ENCODE data around the gene NUDT19. TPM values are rescaled to one million over a fixed set of nuclear protein-coding genes. Genes with fewer than 3 reads are reported as not detected.

The NUDT19 gene
- total and polyA plus RNA-seq, 4 donors = 4.6 to 9.2 (median 6.6) TPM

- DNase-seq (ENCODE audit: low spot score) = peak; percentile 71
- no peak within 1 kb of the TSS for H3K9ac ChIP-seq (ENCODE audit: low read depth in 1 of 2, low read length in 2 of 2)
- 7% methylated on average over 53 of the region's 53 CpGs for WGBS
- peak within 1 kb of the TSS; percentile 71 to 93 (median 92) for H3K4me3 ChIP-seq (ENCODE audit: low read depth in 1 of 3, low read length in 3 of 3)
- peaks cover 0 to 3% (median 0%) of the 10 kb centered on the region in 4 donors for H3K27me3 ChIP-seq (ENCODE audit: control insufficient read depth in 4 of 4, insufficient read depth in 4 of 4, low read length in 3 of 4)
- peak within 1 kb of the TSS; percentile 42 to 63 for H3K27ac ChIP-seq (ENCODE audit: low read depth in 1 of 2, low read length in 2 of 2)
- H3K36me3 ChIP-seq (ENCODE audit: control insufficient read depth in 4 of 4, insufficient read depth in 3 of 4, low read depth in 1 of 4, low read length in 3 of 4) = no peaks in the 10 kb centered on the region
- no peaks in the 10 kb centered on the region for H3K9me3 ChIP-seq (ENCODE audit: control insufficient read depth in 4 of 4, low read length in 3 of 4)
- no peak for TF ChIP-seq FOXA2 (IDR thresholded peaks at IDR 0.05)
- no peak for TF ChIP-seq EGR1 (IDR thresholded peaks at IDR 0.05; ENCODE audit: low read depth in 2 of 2)
- TF ChIP-seq TAF1 (conservative IDR thresholded peaks at IDR 0.05) = no peak
- no peak for TF ChIP-seq HNF4A (conservative IDR thresholded peaks at IDR 0.05)
- no peak for TF ChIP-seq MAX (IDR thresholded peaks at IDR 0.05)
- peaks cover 6 to 38% (median 16%) of the 10 kb centered on the region in 4 donors for H3K4me1 ChIP-seq (ENCODE audit: control insufficient read depth in 4 of 4, insufficient read depth in 4 of 4, low read length in 3 of 4)
These were observed 15.9 kb upstream of the NUDT19 start, which contains the start of gene RGS9BP for GRCh38 chr19:32675720-32676185. Gene RGS9BP, plus strand, starts transcription at chr19:32675848. Its CDS starts 416 bp downstream, at chr19:32676264.

- H3K27ac ChIP-seq (ENCODE audit: low read depth in 1 of 2, low read length in 2 of 2) = no peak overlapping the region
- DNase-seq (ENCODE audit: low spot score) = no peak
- no peaks in the 10 kb centered on the region for H3K36me3 ChIP-seq (ENCODE audit: control insufficient read depth in 4 of 4, insufficient read depth in 3 of 4, low read depth in 1 of 4, low read length in 3 of 4)
- H3K9me3 ChIP-seq (ENCODE audit: control insufficient read depth in 4 of 4, low read length in 3 of 4) = no peaks in the 10 kb centered on the region
- H3K4me1 ChIP-seq (ENCODE audit: control insufficient read depth in 4 of 4, insufficient read depth in 4 of 4, low read length in 3 of 4) = peaks cover 6 to 38% (median 16%) of the 10 kb centered on the region in 4 donors
- H3K4me3 ChIP-seq (ENCODE audit: low read depth in 1 of 3, low read length in 3 of 3) = peak overlapping the region in 2 of 3 donors; percentile 21 to 93
- H3K27me3 ChIP-seq (ENCODE audit: control insufficient read depth in 4 of 4, insufficient read depth in 4 of 4, low read length in 3 of 4) = peaks cover 0 to 3% (median 0%) of the 10 kb centered on the region in 4 donors
- no peak overlapping the region for H3K9ac ChIP-seq (ENCODE audit: low read depth in 1 of 2, low read length in 2 of 2)
- WGBS = 5% methylated on average over 93 of the region's 93 CpGs
- no peak for TF ChIP-seq HNF4G (IDR thresholded peaks at IDR 0.05)
- no peak for TF ChIP-seq TAF1 (conservative IDR thresholded peaks at IDR 0.05)
- TF ChIP-seq CTCF (IDR thresholded peaks at IDR 0.05; ENCODE audit: low read depth, low read length, missing input control) = no peak
- TF ChIP-seq REST (IDR thresholded peaks at IDR 0.05) = no peak
- TF ChIP-seq EGR1 (IDR thresholded peaks at IDR 0.05; ENCODE audit: low read depth in 2 of 2) = no peak
- TF ChIP-seq YY1 (IDR thresholded peaks at IDR 0.05) = no peak
- no peak for TF ChIP-seq RXRA (IDR thresholded peaks at IDR 0.05)
- TF ChIP-seq ATF3 (IDR thresholded peaks at IDR 0.05) = no peak
- TF ChIP-seq JUND (IDR thresholded peaks at IDR 0.05) = no peak
- no peak for TF ChIP-seq FOXA1 (IDR thresholded peaks at IDR 0.05)
- TF ChIP-seq ZBTB33 (IDR thresholded peaks at IDR 0.05) = no peak
- TF ChIP-seq MAX (IDR thresholded peaks at IDR 0.05) = no peak
- TF ChIP-seq HNF4A (conservative IDR thresholded peaks at IDR 0.05) = no peak
- TF ChIP-seq NR2F2 (IDR thresholded peaks at IDR 0.05) = no peak
- no peak for TF ChIP-seq SP1 (IDR thresholded peaks at IDR 0.05)
- no peak for TF ChIP-seq GABPA (IDR thresholded peaks at IDR 0.05 in 1 of 2, conservative IDR thresholded peaks at IDR 0.05 in 1 of 2)
These were observed 15.3 kb upstream of the NUDT19 start for GRCh38 chr19:32676186-32676894.

Measured in liver (tissue), 9 donors.